ENCODE data around the gene FBXW8. TPM values are rescaled to one million over a fixed set of nuclear protein-coding genes. Genes with fewer than 3 reads are reported as not detected.

FBXW8 gene
- total RNA-seq, 1 experiment from 2014 or later = 10.3 TPM

DNA sequence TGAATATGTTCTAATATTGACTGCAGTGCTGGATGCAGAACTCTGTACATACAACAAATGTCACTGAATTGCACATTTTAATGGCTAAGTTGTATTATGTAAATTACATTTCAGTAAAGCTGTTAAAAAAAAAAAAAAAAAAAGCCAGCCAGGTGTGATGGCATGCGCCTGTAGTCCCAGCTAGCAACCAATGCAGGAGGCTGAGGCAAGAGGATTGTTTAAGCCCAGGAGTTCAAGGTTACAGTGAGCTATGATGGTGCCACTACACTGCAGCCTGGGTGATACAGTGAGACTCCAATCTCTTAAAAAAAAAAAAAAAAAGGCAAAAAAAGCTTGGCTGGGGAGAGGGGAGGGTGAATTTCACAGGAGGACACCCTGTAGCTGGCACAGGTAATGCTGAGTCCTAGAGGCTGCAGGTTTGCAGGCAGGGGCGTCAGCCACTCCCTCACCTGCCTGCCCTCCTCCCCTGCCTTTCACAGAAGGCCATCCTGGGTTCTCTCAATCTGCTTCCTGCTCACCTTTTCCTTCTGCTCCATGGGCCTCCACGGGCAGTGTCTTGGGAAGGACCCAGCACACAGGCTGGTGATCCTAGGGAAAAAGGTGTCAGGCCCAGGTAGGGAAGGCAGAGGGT lies 147.8 kb downstream of the FBXW8 start:
- Histone ChIP-seq H3K9me3 (replicated peaks) (no peaks in the 10 kb centered on the region), H3K4me1 (replicated peaks) (no peaks in the 10 kb centered on the region), H3K36me3 (no peaks in the 10 kb centered on the region), H3K27ac (no peak overlapping the region), H3K27me3 (replicated peaks) (0 out of 2 replicates have a peak, but pooled peaks cover 5% of the 10 kb centered on the region), H3K4me3 (no peak overlapping the region)
- no peak for DNase-seq (ENCODE audit: low read depth in 1 of 2, low spot score in 2 of 2)

- Histone ChIP-seq H3K27me3 (replicated peaks) (0 out of 2 replicates have a peak, but pooled peaks cover 5% of the 10 kb centered on the region), H3K4me1 (replicated peaks) (no peaks in the 10 kb centered on the region), H3K9me3 (replicated peaks) (no peaks in the 10 kb centered on the region), H3K36me3 (no peaks in the 10 kb centered on the region), H3K27ac (no peak overlapping the region), H3K4me3 (no peak overlapping the region)
- DNase-seq (ENCODE audit: low read depth in 1 of 2, low spot score in 2 of 2) = no peak
Observed at GRCh38 chr12:117059156-117059555, 148.4 kb downstream of the FBXW8 start.

- Histone ChIP-seq H3K27ac (no peak overlapping the region), H3K4me3 (no peak overlapping the region), H3K27me3 (replicated peaks) (0 out of 2 replicates have a peak, but pooled peaks cover 5% of the 10 kb centered on the region), H3K4me1 (replicated peaks) (no peaks in the 10 kb centered on the region), H3K9me3 (replicated peaks) (no peaks in the 10 kb centered on the region), H3K36me3 (no peaks in the 10 kb centered on the region)
- DNase-seq (ENCODE audit: low read depth in 1 of 2, low spot score in 2 of 2) = no peak
Observed at GRCh38 chr12:117060246-117060928, 149.6 kb downstream of the FBXW8 start.

GRCh38 chr12:117060929-117061305 lies 150.2 kb downstream of the FBXW8 start:
- H3K27me3 ChIP-seq (replicated peaks) = 0 out of 2 replicates have a peak, but pooled peaks cover 5% of the 10 kb centered on the region
- H3K4me1 ChIP-seq (replicated peaks) = no peaks in the 10 kb centered on the region

DNA sequence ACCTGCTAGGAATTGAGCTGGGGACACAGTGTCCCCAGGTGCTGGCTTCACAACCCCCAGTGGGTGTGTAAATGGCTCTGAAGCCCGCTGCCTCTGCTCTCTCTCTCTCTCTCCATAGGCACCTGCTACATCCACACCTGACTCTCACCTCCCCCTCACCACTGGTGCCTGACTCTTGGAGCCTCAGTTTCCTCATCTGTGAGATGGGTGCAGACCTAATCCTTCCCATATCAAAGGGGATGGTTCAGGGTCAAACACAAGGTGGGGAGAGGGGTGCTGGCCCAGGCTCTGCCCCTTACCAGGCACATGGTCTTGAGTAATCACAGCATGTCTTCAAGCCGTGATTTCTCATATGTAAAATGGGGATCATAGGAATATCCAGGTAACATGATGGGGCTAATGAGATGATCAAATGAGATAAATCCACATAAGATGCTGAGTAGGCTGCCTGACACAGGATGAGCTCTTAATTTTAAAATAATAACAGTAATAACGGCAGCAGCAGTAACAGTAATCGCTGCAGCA lies 150.9 kb downstream of the FBXW8 start:
- Histone ChIP-seq H3K4me1 (replicated peaks) (no peaks in the 10 kb centered on the region), H3K9me3 (replicated peaks) (no peaks in the 10 kb centered on the region), H3K4me3 (no peak overlapping the region), H3K36me3 (no peaks in the 10 kb centered on the region), H3K27me3 (replicated peaks) (0 out of 2 replicates have a peak, but pooled peaks cover 5% of the 10 kb centered on the region), H3K27ac (no peak overlapping the region)
- no peak for DNase-seq (ENCODE audit: low read depth in 1 of 2, low spot score in 2 of 2)

More at GRCh38 chr12:117060929-117061305, 150.2 kb downstream of the FBXW8 start:
- Histone ChIP-seq H3K4me3 (no peak overlapping the region), H3K27ac (no peak overlapping the region), H3K36me3 (no peaks in the 10 kb centered on the region), H3K9me3 (replicated peaks) (no peaks in the 10 kb centered on the region)
- no peak for DNase-seq (ENCODE audit: low read depth in 1 of 2, low spot score in 2 of 2)

- no peak for DNase-seq (ENCODE audit: low read depth in 1 of 2, low spot score in 2 of 2)
- H3K4me3 ChIP-seq = no peak overlapping the region
- H3K27me3 ChIP-seq (replicated peaks) = 0 out of 2 replicates have a peak, but pooled peaks cover 5% of the 10 kb centered on the region
- H3K9me3 ChIP-seq (replicated peaks) = no peaks in the 10 kb centered on the region
- no peak overlapping the region for H3K27ac ChIP-seq
- no peaks in the 10 kb centered on the region for H3K4me1 ChIP-seq (replicated peaks)
- H3K36me3 ChIP-seq = no peaks in the 10 kb centered on the region
Observed at GRCh38 chr12:117063162-117063911, 152.6 kb downstream of the FBXW8 start.

- no peak for DNase-seq (ENCODE audit: low read depth in 1 of 2, low spot score in 2 of 2)
- Histone ChIP-seq H3K4me1 (replicated peaks) (no peaks in the 10 kb centered on the region), H3K27me3 (replicated peaks) (0 out of 2 replicates have a peak, but pooled peaks cover 5% of the 10 kb centered on the region), H3K36me3 (no peaks in the 10 kb centered on the region), H3K4me3 (no peak overlapping the region), H3K9me3 (replicated peaks) (no peaks in the 10 kb centered on the region), H3K27ac (no peak overlapping the region)
Observed at GRCh38 chr12:117064049-117064448, 153.3 kb downstream of the FBXW8 start.

GRCh38 chr12:117064596-117064995 lies 153.8 kb downstream of the FBXW8 start:
- no peak for DNase-seq (ENCODE audit: low read depth in 1 of 2, low spot score in 2 of 2)
- H3K27ac ChIP-seq = no peak overlapping the region
- 0 out of 2 replicates have a peak, but pooled peaks cover 5% of the 10 kb centered on the region for H3K27me3 ChIP-seq (replicated peaks)
- H3K4me3 ChIP-seq = no peak overlapping the region
- no peaks in the 10 kb centered on the region for H3K9me3 ChIP-seq (replicated peaks)
- H3K4me1 ChIP-seq (replicated peaks) = no peaks in the 10 kb centered on the region
- H3K36me3 ChIP-seq = no peaks in the 10 kb centered on the region

DNA sequence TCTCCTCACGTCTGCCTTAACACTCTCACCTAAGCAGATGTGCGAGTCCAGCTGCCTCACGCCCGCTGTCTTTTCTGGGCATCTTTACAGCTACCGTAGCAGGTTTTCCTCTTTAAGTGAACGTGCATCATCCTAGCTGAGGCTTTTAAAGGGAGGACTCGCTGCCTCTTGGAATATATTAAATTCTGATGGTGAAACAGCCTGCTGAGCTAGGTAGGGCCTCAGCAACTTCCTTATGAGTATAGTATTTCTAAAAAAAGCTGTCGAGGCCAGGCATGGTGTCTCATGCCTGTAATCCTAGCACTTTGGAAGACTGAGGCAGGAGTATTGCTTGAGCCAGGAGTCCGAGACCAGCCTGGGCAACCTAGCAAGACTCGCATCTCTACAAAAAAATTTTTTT lies 156.3 kb downstream of the FBXW8 start:
- H3K27me3 ChIP-seq (replicated peaks) = no peaks in the 10 kb centered on the region
- no peaks in the 10 kb centered on the region for H3K36me3 ChIP-seq
- no peak overlapping the region for H3K4me3 ChIP-seq
- no peak overlapping the region for H3K27ac ChIP-seq
- no peaks in the 10 kb centered on the region for H3K9me3 ChIP-seq (replicated peaks)
- no peak for DNase-seq (ENCODE audit: low read depth in 1 of 2, low spot score in 2 of 2)
- no peaks in the 10 kb centered on the region for H3K4me1 ChIP-seq (replicated peaks)

- H3K4me3 ChIP-seq = no peak overlapping the region
- no peaks in the 10 kb centered on the region for H3K4me1 ChIP-seq (replicated peaks)
- no peak for DNase-seq (ENCODE audit: low read depth in 1 of 2, low spot score in 2 of 2)
- no peaks in the 10 kb centered on the region for H3K27me3 ChIP-seq (replicated peaks)
- H3K9me3 ChIP-seq (replicated peaks) = no peaks in the 10 kb centered on the region
- H3K36me3 ChIP-seq = no peaks in the 10 kb centered on the region
- no peak overlapping the region for H3K27ac ChIP-seq
Observed at GRCh38 chr12:117067638-117068037, 156.9 kb downstream of the FBXW8 start.

- Histone ChIP-seq H3K36me3 (no peaks in the 10 kb centered on the region), H3K9me3 (replicated peaks) (no peaks in the 10 kb centered on the region), H3K27ac (no peak overlapping the region), H3K27me3 (replicated peaks) (no peaks in the 10 kb centered on the region), H3K4me1 (replicated peaks) (no peaks in the 10 kb centered on the region), H3K4me3 (no peak overlapping the region)
- no peak for DNase-seq (ENCODE audit: low read depth in 1 of 2, low spot score in 2 of 2)
Observed at GRCh38 chr12:117068492-117068891, 157.7 kb downstream of the FBXW8 start.

DNA sequence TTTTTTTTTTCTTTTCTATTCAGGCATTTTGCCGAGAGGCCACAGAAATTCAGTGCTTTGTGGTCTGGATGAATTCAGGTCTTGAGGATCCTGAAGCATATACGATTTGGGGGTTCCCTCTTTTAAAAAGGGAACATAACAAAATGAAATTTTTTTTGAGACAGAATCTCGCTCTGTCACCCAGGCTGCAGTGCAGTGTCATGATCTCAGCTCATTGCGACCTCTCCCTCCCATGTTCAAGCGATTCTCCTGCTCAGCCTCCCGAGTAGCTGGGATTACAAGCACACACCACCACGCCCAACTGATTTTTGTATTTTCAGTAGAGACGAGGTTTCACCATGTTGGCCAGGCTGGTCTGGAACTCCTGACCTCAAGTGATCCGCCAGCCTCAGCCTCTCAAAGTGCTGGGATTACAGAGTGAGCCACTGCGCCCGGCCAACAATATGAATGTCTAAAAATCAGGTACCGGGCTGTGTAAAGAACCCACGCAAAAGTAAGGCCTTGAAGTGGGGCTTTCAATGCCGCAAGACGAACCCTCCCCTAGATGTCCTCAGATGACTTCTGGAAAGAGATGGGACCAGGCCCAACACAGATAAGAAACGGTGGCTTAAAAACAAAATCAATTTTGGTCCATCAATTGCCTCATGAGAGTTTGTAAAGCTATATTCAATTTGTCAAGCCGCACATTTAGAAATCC lies 158.5 kb downstream of the FBXW8 start:
- Histone ChIP-seq H3K4me3 (no peak overlapping the region), H3K36me3 (no peaks in the 10 kb centered on the region), H3K4me1 (replicated peaks) (no peaks in the 10 kb centered on the region), H3K27ac (no peak overlapping the region), H3K27me3 (replicated peaks) (no peaks in the 10 kb centered on the region), H3K9me3 (replicated peaks) (no peaks in the 10 kb centered on the region)
- no peak for DNase-seq (ENCODE audit: low read depth in 1 of 2, low spot score in 2 of 2)
